HEK293 (cell line): Measurements from ENCODE around the gene CCDC9B.

Source experiments
- KLF10 ChIP-seq: fragments of 450-650 bp; IDR thresholded peaks from 2 replicates; pipeline ENCODE4 v1.5.1; 2018; ENCODE audit warnings: missing biosample characterization, mild to moderate bottlenecking, missing genetic modification characterization
- OVOL3 ChIP-seq: fragments of 450-650 bp; formaldehyde crosslinking; IDR thresholded peaks from 2 replicates; pipeline ENCODE4 v1.5.1; 2016; ENCODE audit warnings: missing biosample characterization, missing genetic modification characterization
- PRDM1 ChIP-seq: fragments of 450-650 bp; formaldehyde crosslinking; IDR thresholded peaks from 2 replicates; pipeline ENCODE4; 2016; ENCODE audit warnings: missing biosample characterization, missing genetic modification characterization
- ZNF114 ChIP-seq: fragments of 450-650 bp; formaldehyde crosslinking; IDR thresholded peaks from 2 replicates; pipeline ENCODE4 v1.5.0; 2017; ENCODE audit warnings: missing biosample characterization, missing genetic modification characterization
- ZNF266 ChIP-seq: fragments of 450-650 bp; formaldehyde crosslinking; IDR thresholded peaks from 2 replicates; pipeline ENCODE4 v1.5.1; 2016; ENCODE audit warnings: missing biosample characterization, missing genetic modification characterization, low read depth
- ZNF292 ChIP-seq: fragments of 450-650 bp; formaldehyde crosslinking; IDR thresholded peaks from 2 replicates; pipeline ENCODE4 v1.5.1; 2016; ENCODE audit warnings: low read depth, missing biosample characterization, missing genetic modification characterization, borderline replicate concordance
- ZNF335 ChIP-seq: fragments of 450-650 bp; formaldehyde crosslinking; conservative IDR thresholded peaks from 2 replicates; pipeline ENCODE4 v1.5.1; 2016; ENCODE audit warnings: missing biosample characterization, missing genetic modification characterization
- ZNF48 ChIP-seq: fragments of 450-650 bp; formaldehyde crosslinking; IDR thresholded peaks from 2 replicates; pipeline ENCODE4 v1.5.1; 2016; ENCODE audit warnings: missing biosample characterization, missing genetic modification characterization
- ZNF548 ChIP-seq: fragments of 450-650 bp; formaldehyde crosslinking; IDR thresholded peaks from 2 replicates; pipeline ENCODE4 v1.5.1; 2016; ENCODE audit warnings: missing biosample characterization, missing genetic modification characterization
- ZNF585B ChIP-seq: fragments of 450-650 bp; formaldehyde crosslinking; IDR thresholded peaks from 2 replicates; pipeline ENCODE4 v1.5.1; 2016; ENCODE audit warnings: missing biosample characterization, missing genetic modification characterization
- ZNF596 ChIP-seq: fragments of 450-650 bp; IDR thresholded peaks from 2 replicates; pipeline ENCODE4 v1.5.0; 2018; ENCODE audit warnings: missing biosample characterization, mild to moderate bottlenecking, missing genetic modification characterization, moderate library complexity
- ZNF621 ChIP-seq: fragments of 450-650 bp; formaldehyde crosslinking; IDR thresholded peaks from 2 replicates; pipeline ENCODE4 v1.5.1; 2017; ENCODE audit warnings: missing biosample characterization, missing genetic modification characterization
- ZNF626 ChIP-seq: fragments of 450-650 bp; sonication (Bioruptor Pico); formaldehyde crosslinking; IDR thresholded peaks from 2 replicates; pipeline ENCODE4 v1.5.1; 2018; ENCODE audit warnings: missing biosample characterization, missing genetic modification characterization, inconsistent platforms
- ZNF747 ChIP-seq: fragments of 450-650 bp; formaldehyde crosslinking; IDR thresholded peaks from 2 replicates; pipeline ENCODE4 v1.5.1; 2016; ENCODE audit warnings: missing biosample characterization, missing genetic modification characterization
- ZXDB ChIP-seq: fragments of 450-650 bp; formaldehyde crosslinking; IDR thresholded peaks from 2 replicates; pipeline ENCODE4 v1.5.1; 2016; ENCODE audit warnings: missing biosample characterization, missing genetic modification characterization
- TF ChIP-seq, protein P1 (sequence below): fragments of 450-650 bp; formaldehyde crosslinking; IDR thresholded peaks from 2 replicates; pipeline ENCODE4 v1.5.1; 2016; ENCODE audit warnings: missing biosample characterization, missing genetic modification characterization
- TF ChIP-seq, protein P2 (sequence below): fragments of 450-650 bp; formaldehyde crosslinking; IDR thresholded peaks from 2 replicates; pipeline ENCODE4 v1.5.1; 2016; ENCODE audit warnings: missing biosample characterization, missing genetic modification characterization, borderline replicate concordance
- TF ChIP-seq, protein P3 (sequence below): IDR thresholded peaks from 2 replicates; pipeline ENCODE4 v1.6.1; 2011; ENCODE audit warnings: mild to moderate bottlenecking, low read depth, low read length, borderline replicate concordance
- TF ChIP-seq, protein P4 (sequence below): fragments of 450-650 bp; formaldehyde crosslinking; IDR thresholded peaks from 2 replicates; pipeline ENCODE4 v1.5.1; 2017; ENCODE audit warnings: missing biosample characterization, missing genetic modification characterization
- TF ChIP-seq, protein P5 (sequence below): fragments of 450-650 bp; formaldehyde crosslinking; IDR thresholded peaks from 2 replicates; pipeline ENCODE4 v1.5.1; 2016; ENCODE audit warnings: missing biosample characterization, missing genetic modification characterization, low read depth
- TF ChIP-seq, protein P6 (sequence below): fragments of 450-650 bp; formaldehyde crosslinking; IDR thresholded peaks from 2 replicates; pipeline ENCODE4 v1.5.1; 2016; ENCODE audit warnings: missing biosample characterization, missing genetic modification characterization
- TF ChIP-seq, protein P7 (sequence below): fragments of 450-650 bp; IDR thresholded peaks from 2 replicates; pipeline ENCODE4 v1.5.1; 2018; ENCODE audit warnings: missing biosample characterization, mild to moderate bottlenecking, missing genetic modification characterization
- TF ChIP-seq, protein P8 (sequence below): fragments of 450-650 bp; formaldehyde crosslinking; IDR thresholded peaks from 2 replicates; pipeline ENCODE4 v1.5.1; 2016; ENCODE audit warnings: missing biosample characterization, missing genetic modification characterization

Gene CCDC9B

DNA sequence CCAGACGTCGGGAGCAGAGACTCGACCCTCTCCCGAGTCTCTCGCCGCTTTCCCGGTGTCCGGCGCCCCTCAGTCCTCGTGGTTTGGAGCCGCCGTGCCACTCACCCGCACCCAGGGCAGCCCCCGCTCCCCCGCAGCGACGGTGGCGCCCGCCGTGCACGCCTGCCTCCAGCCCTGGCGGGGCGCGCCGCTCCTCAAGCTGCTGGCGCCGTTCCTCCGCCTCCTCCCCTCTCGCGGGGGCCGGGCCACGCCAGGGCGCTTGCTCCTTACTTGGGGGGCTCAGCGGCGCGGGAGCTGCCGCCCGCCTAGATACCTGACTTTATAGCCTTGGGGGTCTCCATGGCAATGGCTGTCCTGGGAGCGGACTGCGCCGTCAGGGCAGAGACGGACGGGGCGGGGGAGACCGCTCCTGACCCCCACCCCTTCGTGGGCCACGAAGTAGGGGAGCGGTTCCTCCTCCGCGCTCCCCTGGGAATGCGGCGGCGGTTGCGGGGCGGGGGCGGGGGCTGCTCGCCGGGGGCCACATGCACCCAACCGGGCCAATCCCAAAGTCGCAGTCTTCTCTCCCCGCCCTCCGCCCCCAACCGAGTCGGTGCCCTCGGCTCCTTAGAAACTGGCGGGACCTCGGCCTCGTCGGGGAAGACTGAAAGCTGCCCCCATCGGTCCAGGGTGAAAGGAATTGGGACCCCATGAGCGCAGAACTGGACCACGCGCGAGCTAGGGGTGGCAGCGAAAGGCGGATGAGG is 57.7 kb downstream of the CCDC9B start, which contains the start of gene ANKRD63 (continued):
- TF ChIP-seq, protein P1, sequence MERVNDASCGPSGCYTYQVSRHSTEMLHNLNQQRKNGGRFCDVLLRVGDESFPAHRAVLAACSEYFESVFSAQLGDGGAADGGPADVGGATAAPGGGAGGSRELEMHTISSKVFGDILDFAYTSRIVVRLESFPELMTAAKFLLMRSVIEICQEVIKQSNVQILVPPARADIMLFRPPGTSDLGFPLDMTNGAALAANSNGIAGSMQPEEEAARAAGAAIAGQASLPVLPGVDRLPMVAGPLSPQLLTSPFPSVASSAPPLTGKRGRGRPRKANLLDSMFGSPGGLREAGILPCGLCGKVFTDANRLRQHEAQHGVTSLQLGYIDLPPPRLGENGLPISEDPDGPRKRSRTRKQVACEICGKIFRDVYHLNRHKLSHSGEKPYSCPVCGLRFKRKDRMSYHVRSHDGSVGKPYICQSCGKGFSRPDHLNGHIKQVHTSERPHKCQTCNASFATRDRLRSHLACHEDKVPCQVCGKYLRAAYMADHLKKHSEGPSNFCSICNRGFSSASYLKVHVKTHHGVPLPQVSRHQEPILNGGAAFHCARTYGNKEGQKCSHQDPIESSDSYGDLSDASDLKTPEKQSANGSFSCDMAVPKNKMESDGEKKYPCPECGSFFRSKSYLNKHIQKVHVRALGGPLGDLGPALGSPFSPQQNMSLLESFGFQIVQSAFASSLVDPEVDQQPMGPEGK (tag by site-specific recombination), result peak; percentile 50; the same call in 1 of the 2 replicates
- TF ChIP-seq, protein P2, sequence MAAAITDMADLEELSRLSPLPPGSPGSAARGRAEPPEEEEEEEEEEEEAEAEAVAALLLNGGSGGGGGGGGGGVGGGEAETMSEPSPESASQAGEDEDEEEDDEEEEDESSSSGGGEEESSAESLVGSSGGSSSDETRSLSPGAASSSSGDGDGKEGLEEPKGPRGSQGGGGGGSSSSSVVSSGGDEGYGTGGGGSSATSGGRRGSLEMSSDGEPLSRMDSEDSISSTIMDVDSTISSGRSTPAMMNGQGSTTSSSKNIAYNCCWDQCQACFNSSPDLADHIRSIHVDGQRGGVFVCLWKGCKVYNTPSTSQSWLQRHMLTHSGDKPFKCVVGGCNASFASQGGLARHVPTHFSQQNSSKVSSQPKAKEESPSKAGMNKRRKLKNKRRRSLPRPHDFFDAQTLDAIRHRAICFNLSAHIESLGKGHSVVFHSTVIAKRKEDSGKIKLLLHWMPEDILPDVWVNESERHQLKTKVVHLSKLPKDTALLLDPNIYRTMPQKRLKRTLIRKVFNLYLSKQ, result no peak
- no peak for TF ChIP-seq KLF10 (tag by site-specific recombination)
- TF ChIP-seq, protein P3, sequence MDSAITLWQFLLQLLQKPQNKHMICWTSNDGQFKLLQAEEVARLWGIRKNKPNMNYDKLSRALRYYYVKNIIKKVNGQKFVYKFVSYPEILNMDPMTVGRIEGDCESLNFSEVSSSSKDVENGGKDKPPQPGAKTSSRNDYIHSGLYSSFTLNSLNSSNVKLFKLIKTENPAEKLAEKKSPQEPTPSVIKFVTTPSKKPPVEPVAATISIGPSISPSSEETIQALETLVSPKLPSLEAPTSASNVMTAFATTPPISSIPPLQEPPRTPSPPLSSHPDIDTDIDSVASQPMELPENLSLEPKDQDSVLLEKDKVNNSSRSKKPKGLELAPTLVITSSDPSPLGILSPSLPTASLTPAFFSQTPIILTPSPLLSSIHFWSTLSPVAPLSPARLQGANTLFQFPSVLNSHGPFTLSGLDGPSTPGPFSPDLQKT, result no peak
- TF ChIP-seq OVOL3 (tag by site-specific recombination), result no peak
- TF ChIP-seq ZNF266, result no peak
- TF ChIP-seq ZNF48, result no peak
- no peak for TF ChIP-seq ZNF747 (tag by site-specific recombination)
- TF ChIP-seq ZNF114 (tag by site-specific recombination), result no peak
- TF ChIP-seq, protein P4, sequence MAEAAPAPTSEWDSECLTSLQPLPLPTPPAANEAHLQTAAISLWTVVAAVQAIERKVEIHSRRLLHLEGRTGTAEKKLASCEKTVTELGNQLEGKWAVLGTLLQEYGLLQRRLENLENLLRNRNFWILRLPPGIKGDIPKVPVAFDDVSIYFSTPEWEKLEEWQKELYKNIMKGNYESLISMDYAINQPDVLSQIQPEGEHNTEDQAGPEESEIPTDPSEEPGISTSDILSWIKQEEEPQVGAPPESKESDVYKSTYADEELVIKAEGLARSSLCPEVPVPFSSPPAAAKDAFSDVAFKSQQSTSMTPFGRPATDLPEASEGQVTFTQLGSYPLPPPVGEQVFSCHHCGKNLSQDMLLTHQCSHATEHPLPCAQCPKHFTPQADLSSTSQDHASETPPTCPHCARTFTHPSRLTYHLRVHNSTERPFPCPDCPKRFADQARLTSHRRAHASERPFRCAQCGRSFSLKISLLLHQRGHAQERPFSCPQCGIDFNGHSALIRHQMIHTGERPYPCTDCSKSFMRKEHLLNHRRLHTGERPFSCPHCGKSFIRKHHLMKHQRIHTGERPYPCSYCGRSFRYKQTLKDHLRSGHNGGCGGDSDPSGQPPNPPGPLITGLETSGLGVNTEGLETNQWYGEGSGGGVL, result 0 out of 2 replicates have a peak, but pooled peaks have one; percentile 13
- no peak for TF ChIP-seq ZNF292 (tag by site-specific recombination)
- no peak for TF ChIP-seq ZNF621 (tag by site-specific recombination)
- TF ChIP-seq, protein P5, sequence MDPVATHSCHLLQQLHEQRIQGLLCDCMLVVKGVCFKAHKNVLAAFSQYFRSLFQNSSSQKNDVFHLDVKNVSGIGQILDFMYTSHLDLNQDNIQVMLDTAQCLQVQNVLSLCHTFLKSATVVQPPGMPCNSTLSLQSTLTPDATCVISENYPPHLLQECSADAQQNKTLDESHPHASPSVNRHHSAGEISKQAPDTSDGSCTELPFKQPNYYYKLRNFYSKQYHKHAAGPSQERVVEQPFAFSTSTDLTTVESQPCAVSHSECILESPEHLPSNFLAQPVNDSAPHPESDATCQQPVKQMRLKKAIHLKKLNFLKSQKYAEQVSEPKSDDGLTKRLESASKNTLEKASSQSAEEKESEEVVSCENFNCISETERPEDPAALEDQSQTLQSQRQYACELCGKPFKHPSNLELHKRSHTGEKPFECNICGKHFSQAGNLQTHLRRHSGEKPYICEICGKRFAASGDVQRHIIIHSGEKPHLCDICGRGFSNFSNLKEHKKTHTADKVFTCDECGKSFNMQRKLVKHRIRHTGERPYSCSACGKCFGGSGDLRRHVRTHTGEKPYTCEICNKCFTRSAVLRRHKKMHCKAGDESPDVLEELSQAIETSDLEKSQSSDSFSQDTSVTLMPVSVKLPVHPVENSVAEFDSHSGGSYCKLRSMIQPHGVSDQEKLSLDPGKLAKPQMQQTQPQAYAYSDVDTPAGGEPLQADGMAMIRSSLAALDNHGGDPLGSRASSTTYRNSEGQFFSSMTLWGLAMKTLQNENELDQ (tag by site-specific recombination), result no peak
- TF ChIP-seq ZNF596 (tag by site-specific recombination), result no peak
- TF ChIP-seq ZNF585B, result no peak
- TF ChIP-seq, protein P6, sequence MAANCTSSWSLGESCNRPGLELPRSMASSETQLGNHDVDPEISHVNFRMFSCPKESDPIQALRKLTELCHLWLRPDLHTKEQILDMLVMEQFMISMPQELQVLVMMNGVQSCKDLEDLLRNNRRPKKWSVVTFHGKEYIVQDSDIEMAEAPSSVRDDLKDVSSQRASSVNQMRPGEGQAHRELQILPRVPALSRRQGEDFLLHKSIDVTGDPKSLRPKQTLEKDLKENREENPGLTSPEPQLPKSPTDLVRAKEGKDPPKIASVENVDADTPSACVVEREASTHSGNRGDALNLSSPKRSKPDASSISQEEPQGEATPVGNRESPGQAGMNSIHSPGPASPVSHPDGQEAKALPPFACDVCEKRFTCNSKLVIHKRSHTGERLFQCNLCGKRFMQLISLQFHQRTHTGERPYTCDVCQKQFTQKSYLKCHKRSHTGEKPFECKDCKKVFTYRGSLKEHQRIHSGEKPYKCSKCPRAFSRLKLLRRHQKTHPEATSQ (tag by site-specific recombination), result no peak
- TF ChIP-seq ZXDB (tag by site-specific recombination), result no peak
- no peak for TF ChIP-seq ZNF548 (tag by site-specific recombination)
- TF ChIP-seq ZNF335, result no peak; the same call in 1 of the 2 replicates
- TF ChIP-seq, protein P7, sequence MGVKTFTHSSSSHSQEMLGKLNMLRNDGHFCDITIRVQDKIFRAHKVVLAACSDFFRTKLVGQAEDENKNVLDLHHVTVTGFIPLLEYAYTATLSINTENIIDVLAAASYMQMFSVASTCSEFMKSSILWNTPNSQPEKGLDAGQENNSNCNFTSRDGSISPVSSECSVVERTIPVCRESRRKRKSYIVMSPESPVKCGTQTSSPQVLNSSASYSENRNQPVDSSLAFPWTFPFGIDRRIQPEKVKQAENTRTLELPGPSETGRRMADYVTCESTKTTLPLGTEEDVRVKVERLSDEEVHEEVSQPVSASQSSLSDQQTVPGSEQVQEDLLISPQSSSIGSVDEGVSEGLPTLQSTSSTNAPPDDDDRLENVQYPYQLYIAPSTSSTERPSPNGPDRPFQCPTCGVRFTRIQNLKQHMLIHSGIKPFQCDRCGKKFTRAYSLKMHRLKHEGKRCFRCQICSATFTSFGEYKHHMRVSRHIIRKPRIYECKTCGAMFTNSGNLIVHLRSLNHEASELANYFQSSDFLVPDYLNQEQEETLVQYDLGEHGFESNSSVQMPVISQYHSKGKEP, result no peak
- no peak for TF ChIP-seq PRDM1
- TF ChIP-seq, protein P8, sequence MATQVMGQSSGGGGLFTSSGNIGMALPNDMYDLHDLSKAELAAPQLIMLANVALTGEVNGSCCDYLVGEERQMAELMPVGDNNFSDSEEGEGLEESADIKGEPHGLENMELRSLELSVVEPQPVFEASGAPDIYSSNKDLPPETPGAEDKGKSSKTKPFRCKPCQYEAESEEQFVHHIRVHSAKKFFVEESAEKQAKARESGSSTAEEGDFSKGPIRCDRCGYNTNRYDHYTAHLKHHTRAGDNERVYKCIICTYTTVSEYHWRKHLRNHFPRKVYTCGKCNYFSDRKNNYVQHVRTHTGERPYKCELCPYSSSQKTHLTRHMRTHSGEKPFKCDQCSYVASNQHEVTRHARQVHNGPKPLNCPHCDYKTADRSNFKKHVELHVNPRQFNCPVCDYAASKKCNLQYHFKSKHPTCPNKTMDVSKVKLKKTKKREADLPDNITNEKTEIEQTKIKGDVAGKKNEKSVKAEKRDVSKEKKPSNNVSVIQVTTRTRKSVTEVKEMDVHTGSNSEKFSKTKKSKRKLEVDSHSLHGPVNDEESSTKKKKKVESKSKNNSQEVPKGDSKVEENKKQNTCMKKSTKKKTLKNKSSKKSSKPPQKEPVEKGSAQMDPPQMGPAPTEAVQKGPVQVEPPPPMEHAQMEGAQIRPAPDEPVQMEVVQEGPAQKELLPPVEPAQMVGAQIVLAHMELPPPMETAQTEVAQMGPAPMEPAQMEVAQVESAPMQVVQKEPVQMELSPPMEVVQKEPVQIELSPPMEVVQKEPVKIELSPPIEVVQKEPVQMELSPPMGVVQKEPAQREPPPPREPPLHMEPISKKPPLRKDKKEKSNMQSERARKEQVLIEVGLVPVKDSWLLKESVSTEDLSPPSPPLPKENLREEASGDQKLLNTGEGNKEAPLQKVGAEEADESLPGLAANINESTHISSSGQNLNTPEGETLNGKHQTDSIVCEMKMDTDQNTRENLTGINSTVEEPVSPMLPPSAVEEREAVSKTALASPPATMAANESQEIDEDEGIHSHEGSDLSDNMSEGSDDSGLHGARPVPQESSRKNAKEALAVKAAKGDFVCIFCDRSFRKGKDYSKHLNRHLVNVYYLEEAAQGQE (tag by site-specific recombination), result no peak
- no peak for TF ChIP-seq ZNF626
